ENCODE results near the gene TRAK1.

GRCh38 chr3:42159706-42160472 is 68.7 kb downstream of the TRAK1 start:
- no peak for TF ChIP-seq CTCF (IDR thresholded peaks at IDR 0.05; ENCODE audit: low read length)
- TF ChIP-seq EZH2phosphoT487 (IDR thresholded peaks at IDR 0.05; ENCODE audit: low read length), result no peak
- no peak for TF ChIP-seq EZH2 (optimal IDR thresholded peaks at IDR 0.05; ENCODE audit: low read depth, low read length)

Measured in MM.1S (cell line).